Endothelial cell (in vitro differentiated cells): ENCODE measurements around the gene RHOBTB1. TPM values are rescaled to one million over a fixed set of nuclear protein-coding genes. Genes with fewer than 3 reads are reported as not detected.
"Not testable (repeated sequence)": the region's sequence is repeated elsewhere in the genome, so short reads cannot be mapped to it uniquely, and the experiment has no call there.

ENCODE experiments used
- DNase-seq: peaks from one replicate; pipeline ENCODE4 v3.0.0; 2021; ENCODE audit warnings: low spot score
- H3K27ac Mint-ChIP-seq: one replicate; pipeline ENCODE4 v1.8.0; 2021; ENCODE audit warnings: mixed read lengths, inconsistent platforms; ENCODE audit not compliant: unreplicated experiment
- H3K27me3 Mint-ChIP-seq: one replicate; pipeline ENCODE4 v1.8.0; 2021; ENCODE audit warnings: mild to moderate bottlenecking, moderate library complexity, mixed read lengths, inconsistent platforms; ENCODE audit not compliant: unreplicated experiment
- H3K36me3 Mint-ChIP-seq: one replicate; pipeline ENCODE4 v1.8.0; 2021; ENCODE audit warnings: mild to moderate bottlenecking, low read depth, mixed read lengths, inconsistent platforms; ENCODE audit not compliant: unreplicated experiment
- H3K4me1 Mint-ChIP-seq: one replicate; pipeline ENCODE4 v1.8.0; 2021; ENCODE audit warnings: mild to moderate bottlenecking, mixed read lengths, inconsistent platforms; ENCODE audit not compliant: unreplicated experiment
- H3K4me3 Mint-ChIP-seq: one replicate; pipeline ENCODE4 v1.8.0; 2021; ENCODE audit warnings: mild to moderate bottlenecking, mixed read lengths, inconsistent platforms; ENCODE audit not compliant: unreplicated experiment
- H3K9me3 Mint-ChIP-seq: one replicate; pipeline ENCODE4 v1.8.0; 2021; ENCODE audit warnings: mixed read lengths, inconsistent platforms; ENCODE audit not compliant: unreplicated experiment
- CTCF ChIP-seq: fragments of 200-600 bp; sonication (generic); IDR thresholded peaks from one replicate; pipeline ENCODE4 v1.5.0; 2021; ENCODE audit warnings: antibody characterized with exemption; ENCODE audit not compliant: unreplicated experiment
- total RNA-seq: library from RNA; stranded (reverse); fragmentation: NEBNext Ultra II Directional; extraction: Animal tissue kit (Norgen Biotek cat#: 25700); gene quantifications from one replicate; pipeline ENCODE4 v1.2.1, GENCODE V29; 2021; ENCODE audit not compliant: unreplicated experiment

RHOBTB1 gene
- total RNA-seq, 1 donor from 2014 or later = 20.3 TPM

- Mint-ChIP-seq H3K36me3 (no peaks in the 10 kb centered on the region), H3K27ac (peak overlapping the region; percentile 92), H3K4me3 (no peak overlapping the region), H3K4me1 (peaks cover 12% of the 10 kb centered on the region), H3K27me3 (no peaks in the 10 kb centered on the region), H3K9me3 (no peaks in the 10 kb centered on the region)
- DNase-seq = no peak
- TF ChIP-seq CTCF = no peak
These were observed 97.8 kb downstream of the RHOBTB1 start for GRCh38 chr10:60846173-60846572.

- no peak overlapping the region for H3K4me3 Mint-ChIP-seq
- peaks cover 12% of the 10 kb centered on the region for H3K4me1 Mint-ChIP-seq
- no peaks in the 10 kb centered on the region for H3K36me3 Mint-ChIP-seq
- no peak for TF ChIP-seq CTCF
- no peaks in the 10 kb centered on the region for H3K27me3 Mint-ChIP-seq
- H3K27ac Mint-ChIP-seq = no peak overlapping the region
- no peak for DNase-seq
- no peaks in the 10 kb centered on the region for H3K9me3 Mint-ChIP-seq
These were observed 98.9 kb downstream of the RHOBTB1 start for GRCh38 chr10:60845038-60845437.

DNA sequence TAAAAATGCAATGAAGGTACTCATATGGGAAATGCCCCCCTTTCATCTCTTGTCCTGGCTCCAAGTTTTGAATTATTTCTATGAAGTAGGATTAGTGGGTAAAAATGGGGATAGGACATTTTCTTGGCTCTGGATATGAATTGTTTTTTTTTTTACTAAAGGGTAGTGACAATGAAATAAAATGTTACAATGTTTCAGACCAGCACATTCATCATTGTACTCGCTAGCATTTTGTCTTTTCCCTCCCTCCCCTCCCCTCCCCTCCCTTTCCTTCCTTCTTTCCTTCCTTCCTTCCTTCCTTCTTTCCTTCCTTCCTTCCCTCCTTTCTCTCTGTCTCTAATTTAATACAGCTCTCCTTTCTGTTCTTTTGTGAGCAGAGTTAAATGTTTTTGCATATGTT, 101.3 kb downstream of the RHOBTB1 start:
- peaks cover 1% of the 10 kb centered on the region for H3K27me3 Mint-ChIP-seq
- H3K4me1 Mint-ChIP-seq = peaks cover 12% of the 10 kb centered on the region
- no peak overlapping the region for H3K4me3 Mint-ChIP-seq
- H3K27ac Mint-ChIP-seq = no peak overlapping the region
- no peaks in the 10 kb centered on the region for H3K9me3 Mint-ChIP-seq
- no peak for TF ChIP-seq CTCF
- H3K36me3 Mint-ChIP-seq = no peaks in the 10 kb centered on the region
- no peak for DNase-seq

GRCh38 chr10:60841227-60841626, 102.8 kb downstream of the RHOBTB1 start:
- DNase-seq, H3K36me3 Mint-ChIP-seq, H3K4me3 Mint-ChIP-seq, H3K27me3 Mint-ChIP-seq, H3K27ac Mint-ChIP-seq, H3K4me1 Mint-ChIP-seq, H3K9me3 Mint-ChIP-seq: not testable (repeated sequence)

GRCh38 chr10:60835049-60835448, 108.9 kb downstream of the RHOBTB1 start:
- Mint-ChIP-seq H3K27ac (no peak overlapping the region), H3K36me3 (no peaks in the 10 kb centered on the region), H3K27me3 (peaks cover 1% of the 10 kb centered on the region), H3K4me3 (no peak overlapping the region), H3K9me3 (no peaks in the 10 kb centered on the region), H3K4me1 (no peaks in the 10 kb centered on the region)
- DNase-seq = no peak
- no peak for TF ChIP-seq CTCF

DNA sequence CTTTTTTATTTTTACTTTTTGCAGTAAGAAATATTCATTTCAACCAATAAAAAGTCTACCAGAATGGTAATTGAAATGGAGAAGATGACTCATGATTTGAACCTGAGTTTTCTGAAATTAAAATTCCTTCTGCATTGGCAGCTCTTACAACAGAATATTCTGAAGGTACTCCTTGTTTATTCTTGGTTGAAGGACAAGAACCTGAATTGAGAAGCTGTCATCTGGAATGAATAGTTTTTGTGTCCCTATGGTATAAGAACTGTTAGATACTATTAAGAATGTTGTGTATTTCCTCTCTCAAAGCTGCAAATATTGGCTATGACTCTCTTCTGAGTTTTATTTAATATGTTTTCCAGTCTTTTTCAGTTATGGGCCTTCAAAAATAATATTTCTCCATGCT, 109.6 kb downstream of the RHOBTB1 start:
- no peaks in the 10 kb centered on the region for H3K4me1 Mint-ChIP-seq
- peaks cover 1% of the 10 kb centered on the region for H3K27me3 Mint-ChIP-seq
- DNase-seq = no peak
- TF ChIP-seq CTCF = no peak
- no peak overlapping the region for H3K4me3 Mint-ChIP-seq
- no peaks in the 10 kb centered on the region for H3K36me3 Mint-ChIP-seq
- no peaks in the 10 kb centered on the region for H3K9me3 Mint-ChIP-seq
- H3K27ac Mint-ChIP-seq = no peak overlapping the region

GRCh38 chr10:60832136-60832535, 111.8 kb downstream of the RHOBTB1 start:
- H3K4me3 Mint-ChIP-seq, H3K36me3 Mint-ChIP-seq: not testable (repeated sequence)
- H3K4me1 Mint-ChIP-seq = peaks cover 16% of the 10 kb centered on the region

More at GRCh38 chr10:60832136-60832535, 111.8 kb downstream of the RHOBTB1 start:
- H3K9me3 Mint-ChIP-seq, DNase-seq, H3K27me3 Mint-ChIP-seq, H3K27ac Mint-ChIP-seq: not testable (repeated sequence)
